Activated CD4-positive, CD25-positive, alpha-beta regulatory T cell treated with anti-CD3 and anti-CD28 coated beads, Interleukin-2, amount 50 U/mL, for 16 hours (primary cell): Measurements from ENCODE around the gene BSPRY.
"Not testable (repeated sequence)": the region's sequence is repeated elsewhere in the genome, so short reads cannot be mapped to it uniquely, and the experiment has no call there.

Experiments used
- DNase-seq: peaks from one replicate; pipeline ENCODE4 v3.0.0-alpha.2; 2020; ENCODE audit warnings: low read depth, low spot score

The BSPRY gene

GRCh38 chr9:113395000-113395861 is 45.9 kb downstream of the BSPRY start:
- no peak for DNase-seq

DNA sequence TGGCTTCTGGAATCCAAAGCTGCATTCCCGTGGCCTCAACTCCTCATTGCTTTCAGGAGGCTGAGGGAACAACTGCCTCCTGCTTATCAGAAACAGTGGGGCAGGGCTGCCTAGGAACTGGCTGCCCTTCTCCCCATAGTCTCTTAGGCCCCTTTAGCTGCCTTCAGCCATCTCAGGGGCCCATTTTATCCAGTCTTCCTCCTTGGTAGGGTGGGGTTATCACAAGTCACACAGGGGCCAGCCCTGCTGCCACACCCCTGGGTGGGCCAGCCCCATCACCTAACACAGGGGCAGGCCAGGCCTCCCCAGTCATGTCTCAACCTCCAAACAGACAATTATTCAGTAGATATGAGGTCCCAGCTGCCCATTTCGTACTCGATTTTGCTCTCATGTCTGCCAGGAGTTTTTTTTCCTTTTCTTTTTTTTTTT is 47.9 kb downstream of the BSPRY start:
- no peak for DNase-seq

GRCh38 chr9:113398796-113399195 is 49.5 kb downstream of the BSPRY start:
- DNase-seq, result no peak

DNA sequence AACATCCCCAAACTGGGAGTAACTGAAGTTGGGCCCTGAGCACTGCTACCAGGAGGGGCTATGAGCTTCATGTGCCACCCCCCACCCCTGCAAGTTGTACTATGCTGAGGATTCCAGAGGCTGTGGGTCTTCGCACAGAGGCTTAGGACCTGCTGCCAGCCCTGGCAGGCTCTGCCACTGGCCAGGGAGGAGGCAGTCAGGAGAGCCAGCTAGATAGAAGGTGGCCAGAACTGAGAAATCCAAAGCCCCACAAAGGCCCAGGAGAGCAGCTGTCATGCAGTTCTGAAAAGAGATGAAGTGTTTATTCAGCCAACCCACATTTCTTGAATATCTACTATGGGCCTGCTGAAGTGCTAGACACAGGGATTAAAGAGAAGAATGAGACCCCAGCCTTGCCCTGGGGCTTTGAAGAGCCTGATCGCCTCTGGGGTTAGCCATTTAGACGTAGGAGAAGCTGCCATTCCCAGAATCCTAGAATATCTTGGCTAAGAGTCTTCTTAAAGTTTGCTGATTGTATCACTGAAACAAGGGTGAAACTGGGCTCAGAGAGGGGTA is 50.4 kb downstream of the BSPRY start:
- DNase-seq, result no peak

- DNase-seq, result peak; percentile 99
Measured at GRCh38 chr9:113401027-113401792, 51.9 kb downstream of the BSPRY start, which contains the start of gene ALAD. TSS of gene ALAD (minus strand) at chr9:113401284. CDS start at chr9:113393559, 7,725 bp downstream.

GRCh38 chr9:113403646-113404045 is 54.3 kb downstream of the BSPRY start:
- DNase-seq, result no peak

- not testable (repeated sequence) for DNase-seq
Measured at GRCh38 chr9:113406353-113406752, 57.0 kb downstream of the BSPRY start.

GRCh38 chr9:113406873-113407511 is 57.7 kb downstream of the BSPRY start:
- DNase-seq, result peak; percentile 18

- DNase-seq, result no peak
Measured at GRCh38 chr9:113409481-113409880, 60.1 kb downstream of the BSPRY start.

DNA sequence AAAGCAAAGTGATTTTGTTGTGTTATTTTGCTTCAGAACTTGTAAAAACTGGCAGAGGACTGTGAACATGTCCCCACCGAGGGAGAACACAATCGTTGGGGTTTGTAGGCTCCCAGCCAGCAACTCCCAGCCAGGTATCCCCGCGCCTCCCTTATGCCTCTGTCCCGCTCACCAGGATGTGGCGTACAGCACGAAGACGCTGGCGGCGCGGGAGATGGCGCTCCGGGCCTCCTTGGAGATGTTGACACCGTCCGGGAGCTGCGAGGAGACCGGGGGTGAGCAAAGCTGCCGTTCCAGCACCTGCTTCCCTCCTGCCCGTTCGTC is 60.5 kb downstream of the BSPRY start:
- DNase-seq, result no peak

GRCh38 chr9:113410207-113410864 is 61.0 kb downstream of the BSPRY start, which contains the start of the genes C9orf43 and POLE3:
TSS of gene C9orf43 (plus strand) at chr9:113410747. CDS start at chr9:113413494, 2,747 bp downstream.
TSS of gene POLE3 (minus strand) at chr9:113410675. CDS start at chr9:113410293, 382 bp downstream.
- peak; percentile 90 for DNase-seq

DNA sequence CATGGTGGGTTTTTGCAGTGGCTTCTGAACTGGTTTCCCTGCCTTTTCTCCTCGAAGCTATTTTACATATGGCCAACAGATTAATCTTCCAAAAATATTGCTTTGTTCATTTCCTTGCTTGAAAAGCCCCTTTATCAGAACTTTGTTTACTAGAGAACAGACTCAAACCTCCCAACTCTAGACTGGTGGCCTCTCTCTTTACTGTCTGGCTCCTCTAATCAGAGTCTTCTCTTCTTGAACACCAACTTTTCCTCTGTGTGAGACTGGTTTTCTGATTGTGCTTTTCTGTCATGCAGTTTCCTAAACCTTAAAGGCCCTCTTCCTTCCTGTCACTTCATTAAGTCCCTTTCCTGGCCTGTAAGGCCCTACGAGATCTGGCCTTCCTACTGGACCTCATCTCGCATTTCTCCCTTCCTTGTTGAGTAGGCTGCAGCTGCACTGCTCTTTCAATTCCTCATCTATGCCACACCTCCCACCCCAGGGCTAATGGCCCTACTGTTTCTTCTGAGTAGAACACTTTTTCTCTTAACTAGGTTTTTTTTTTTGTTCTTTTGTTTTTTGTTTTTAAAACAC is 66.9 kb downstream of the BSPRY start:
- DNase-seq, result no peak

DNA sequence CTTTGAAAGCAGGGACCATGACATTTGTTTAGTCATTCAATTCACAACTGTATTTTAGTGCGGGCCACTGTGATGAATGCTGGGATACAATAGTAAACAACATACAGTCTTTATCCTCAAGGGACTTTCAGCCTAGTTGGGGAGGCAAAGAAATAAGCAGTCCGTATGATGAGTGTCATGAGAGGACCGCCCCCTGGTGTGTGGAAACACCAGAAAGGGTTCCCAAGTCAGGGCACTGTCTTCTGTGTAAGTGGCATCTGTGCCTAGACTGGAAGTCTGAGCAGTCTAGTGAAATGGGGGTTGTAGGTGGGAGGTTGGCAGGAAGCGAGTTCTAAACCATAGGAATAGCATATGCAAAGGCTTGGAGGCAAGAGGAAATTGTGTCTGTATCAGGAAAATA is 68.0 kb downstream of the BSPRY start:
- no peak for DNase-seq
